OCI-LY1 (cell line): Measurements from ENCODE around the gene GPN2.
"Not testable (repeated sequence)": the region's sequence is repeated elsewhere in the genome, so short reads cannot be mapped to it uniquely, and the experiment has no call there.

Source experiments
- H2AFZ ChIP-seq: fragments of 200-600 bp; sonication (generic), shearing (Covaris generic); 2 replicates; pipeline ENCODE4 v1.6.0; 2014; ENCODE audit warnings: antibody characterized with exemption, mild to moderate bottlenecking, low read length
- H3F3A ChIP-seq: fragments of 200-600 bp; sonication (generic), shearing (Covaris generic); 2 replicates; pipeline ENCODE4 v1.6.0; 2014; ENCODE audit warnings: mild to moderate bottlenecking, antibody characterized with exemption, low read length, moderate library complexity; ENCODE audit not compliant: insufficient read depth
- H3K27ac ChIP-seq: fragments of 200-600 bp; sonication (generic); 2 replicates; pipeline ENCODE4 v1.5.1; 2014; ENCODE audit warnings: low read length, mixed run types, mild to moderate bottlenecking, low read depth; ENCODE audit not compliant: poor library complexity, severe bottlenecking
- H3K27me3 ChIP-seq: fragments of 200-600 bp; sonication (generic); 2 replicates; pipeline ENCODE4 v1.6.0; 2014; ENCODE audit warnings: antibody characterized with exemption, mild to moderate bottlenecking, low read length, moderate library complexity; ENCODE audit not compliant: insufficient read depth
- H3K36me3 ChIP-seq: fragments of 200-600 bp; sonication (generic); 2 replicates; pipeline ENCODE4 v1.6.1; 2014; ENCODE audit warnings: mild to moderate bottlenecking, antibody characterized with exemption, low read length, moderate library complexity, mixed read lengths; ENCODE audit not compliant: insufficient read depth
- H3K4me1 ChIP-seq: fragments of 200-600 bp; sonication (generic); 2 replicates; pipeline ENCODE4 v1.5.1; 2014; ENCODE audit warnings: mild to moderate bottlenecking, low read length, moderate library complexity; ENCODE audit not compliant: insufficient read depth, severe bottlenecking
- H3K4me2 ChIP-seq: fragments of 200-600 bp; sonication (generic), shearing (Covaris generic); 2 replicates; pipeline ENCODE4 v1.6.1; 2014; ENCODE audit warnings: low read length
- H3K4me3 ChIP-seq: fragments of 200-600 bp; sonication (generic); 2 replicates; pipeline ENCODE4 v1.5.1; 2014; ENCODE audit warnings: low read length, low read depth, mild to moderate bottlenecking, mixed read lengths; ENCODE audit not compliant: poor library complexity, severe bottlenecking
- H3K79me2 ChIP-seq: fragments of 200-600 bp; shearing (Covaris generic); 2 replicates; pipeline ENCODE4 v1.6.1; 2016; ENCODE audit warnings: mixed run types, low read length, mixed read lengths; ENCODE audit not compliant: insufficient read depth
- H3K9ac ChIP-seq: fragments of 200-600 bp; sonication (generic), shearing (Covaris generic); 2 replicates; pipeline ENCODE4 v1.6.1; 2014; ENCODE audit warnings: mild to moderate bottlenecking, low read length, mixed read lengths
- H3K9me2 ChIP-seq: fragments of 200-600 bp; sonication (generic), shearing (Covaris generic); 2 replicates; pipeline ENCODE4 v1.6.1; 2014; ENCODE audit warnings: low read depth, mild to moderate bottlenecking, low read length, mixed read lengths
- H3K9me3 ChIP-seq: fragments of 200-600 bp; shearing (Covaris generic); 2 replicates; pipeline ENCODE4 v1.6.1; 2014; ENCODE audit warnings: low read length, mixed read lengths
- H4K20me1 ChIP-seq: fragments of 200-600 bp; sonication (generic), shearing (Covaris generic); 2 replicates; pipeline ENCODE4 v1.6.0; 2016; ENCODE audit warnings: mild to moderate bottlenecking, low read length; ENCODE audit not compliant: insufficient read depth
- EZH2 ChIP-seq: fragments of 200-600 bp; sonication (generic), shearing (Covaris generic); IDR thresholded peaks from 2 replicates; pipeline ENCODE4 v1.8.0; 2017; ENCODE audit warnings: borderline replicate concordance, mixed run types, mild to moderate bottlenecking, antibody characterized with exemption, low read length, moderate library complexity, mixed read lengths
- TF ChIP-seq, protein P1 (sequence below): fragments of 200-600 bp; sonication (generic), shearing (Covaris generic); IDR thresholded peaks from 2 replicates; pipeline ENCODE4 v1.5.1; 2017; ENCODE audit warnings: mild to moderate bottlenecking, antibody characterized with exemption, low read length, moderate library complexity, mixed read lengths

GPN2 gene

GRCh38 chr1:26848941-26849774 is 40.9 kb downstream of the GPN2 start:
- no peak for TF ChIP-seq EZH2
- TF ChIP-seq, protein P1, sequence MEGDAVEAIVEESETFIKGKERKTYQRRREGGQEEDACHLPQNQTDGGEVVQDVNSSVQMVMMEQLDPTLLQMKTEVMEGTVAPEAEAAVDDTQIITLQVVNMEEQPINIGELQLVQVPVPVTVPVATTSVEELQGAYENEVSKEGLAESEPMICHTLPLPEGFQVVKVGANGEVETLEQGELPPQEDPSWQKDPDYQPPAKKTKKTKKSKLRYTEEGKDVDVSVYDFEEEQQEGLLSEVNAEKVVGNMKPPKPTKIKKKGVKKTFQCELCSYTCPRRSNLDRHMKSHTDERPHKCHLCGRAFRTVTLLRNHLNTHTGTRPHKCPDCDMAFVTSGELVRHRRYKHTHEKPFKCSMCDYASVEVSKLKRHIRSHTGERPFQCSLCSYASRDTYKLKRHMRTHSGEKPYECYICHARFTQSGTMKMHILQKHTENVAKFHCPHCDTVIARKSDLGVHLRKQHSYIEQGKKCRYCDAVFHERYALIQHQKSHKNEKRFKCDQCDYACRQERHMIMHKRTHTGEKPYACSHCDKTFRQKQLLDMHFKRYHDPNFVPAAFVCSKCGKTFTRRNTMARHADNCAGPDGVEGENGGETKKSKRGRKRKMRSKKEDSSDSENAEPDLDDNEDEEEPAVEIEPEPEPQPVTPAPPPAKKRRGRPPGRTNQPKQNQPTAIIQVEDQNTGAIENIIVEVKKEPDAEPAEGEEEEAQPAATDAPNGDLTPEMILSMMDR, result no peak
- H3K4me1 ChIP-seq, result no peaks in the 10 kb centered on the region
- H2AFZ ChIP-seq, result no peak overlapping the region
- H3K9ac ChIP-seq, result no peak overlapping the region
- no peak overlapping the region for H3K4me2 ChIP-seq
- H3K27me3 ChIP-seq, result no peaks in the 10 kb centered on the region
- H3K9me3 ChIP-seq, result no peaks in the 10 kb centered on the region
- H3K27ac ChIP-seq, result no peak overlapping the region
- no peak overlapping the region for H3K4me3 ChIP-seq
- H3K36me3 ChIP-seq, result peaks cover 50% of the 10 kb centered on the region; the same call in 1 of the 2 replicates
- no peaks in the 10 kb centered on the region for H3K9me2 ChIP-seq
- no peaks in the 10 kb centered on the region for H4K20me1 ChIP-seq
- no peaks in the 10 kb centered on the region for H3K79me2 ChIP-seq
- no peaks in the 10 kb centered on the region for H3F3A ChIP-seq

- no peak overlapping the region for H3K4me3 ChIP-seq
- H3K9me3 ChIP-seq, result no peaks in the 10 kb centered on the region
- peaks cover 43% of the 10 kb centered on the region; the same call in 1 of the 2 replicates for H3K36me3 ChIP-seq
- no peaks in the 10 kb centered on the region for H3K9me2 ChIP-seq
- H3K4me2 ChIP-seq, result no peak overlapping the region
- H3K9ac ChIP-seq, result no peak overlapping the region
- H3K4me1 ChIP-seq, result no peaks in the 10 kb centered on the region
- no peaks in the 10 kb centered on the region for H3K27me3 ChIP-seq
- no peaks in the 10 kb centered on the region for H3F3A ChIP-seq
- TF ChIP-seq, protein P1, result no peak
- no peak for TF ChIP-seq EZH2
- H2AFZ ChIP-seq, result no peak overlapping the region
- H3K79me2 ChIP-seq, result no peaks in the 10 kb centered on the region
- no peaks in the 10 kb centered on the region for H4K20me1 ChIP-seq
- no peak overlapping the region for H3K27ac ChIP-seq
Measured at GRCh38 chr1:26848499-26848898, 41.6 kb downstream of the GPN2 start.

DNA sequence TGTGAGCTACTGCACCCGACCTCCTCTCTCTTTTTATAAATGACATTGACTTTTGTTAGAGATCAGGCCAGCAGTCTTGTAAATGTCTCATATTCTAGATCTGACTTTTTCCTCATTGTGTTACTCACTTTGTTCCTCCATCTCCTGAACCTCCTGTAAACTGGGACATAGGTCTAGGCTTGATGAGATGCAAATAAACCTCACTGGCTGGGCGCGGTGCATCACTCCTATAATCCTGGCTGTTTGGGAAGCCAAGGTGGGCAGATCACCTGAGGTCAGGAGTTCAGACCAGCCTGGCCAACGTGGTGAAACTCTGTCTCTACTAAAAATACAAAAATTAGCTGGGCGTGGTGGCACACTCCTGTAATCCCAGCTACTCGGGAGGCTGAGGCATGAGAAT is 42.3 kb downstream of the GPN2 start:
- H3K36me3 ChIP-seq, result peaks cover 38% of the 10 kb centered on the region; the same call in 1 of the 2 replicates
- H3F3A ChIP-seq, H3K27me3 ChIP-seq, H3K79me2 ChIP-seq, H4K20me1 ChIP-seq, H3K4me2 ChIP-seq, H3K9me2 ChIP-seq, H3K9ac ChIP-seq, H3K9me3 ChIP-seq, H3K4me3 ChIP-seq, H2AFZ ChIP-seq, H3K4me1 ChIP-seq, H3K27ac ChIP-seq: not testable (repeated sequence)
